GM19328 (cell line): ENCODE measurements around the gene POLR1H.

Source experiments
- ATAC-seq: cut with Tn5 transposase; IDR thresholded peaks from one replicate; pipeline ENCODE4 v1.9.1; 2021; ENCODE audit warnings: mild to moderate bottlenecking, moderate library complexity; ENCODE audit not compliant: unreplicated experiment

The POLR1H gene

GRCh38 chr6:30093951-30094661 is 33.0 kb downstream of the POLR1H start:
- ATAC-seq = no peak

- ATAC-seq = no peak
These were observed 35.8 kb downstream of the POLR1H start for GRCh38 chr6:30096829-30097228.

GRCh38 chr6:30097902-30098768 is 37.1 kb downstream of the POLR1H start:
- ATAC-seq = no peak

- ATAC-seq = no peak
These were observed 39.1 kb downstream of the POLR1H start for GRCh38 chr6:30100154-30100553.

- ATAC-seq = no peak
These were observed 39.7 kb downstream of the POLR1H start for GRCh38 chr6:30100585-30101443.

- no peak for ATAC-seq
These were observed 40.7 kb downstream of the POLR1H start for GRCh38 chr6:30101444-30102413.

GRCh38 chr6:30102414-30102969 is 41.4 kb downstream of the POLR1H start:
- no peak for ATAC-seq

- peak; percentile 73 for ATAC-seq
These were observed 42.2 kb downstream of the POLR1H start for GRCh38 chr6:30102970-30103871.

GRCh38 chr6:30103872-30104179 is 42.8 kb downstream of the POLR1H start:
- ATAC-seq = no peak

- no peak for ATAC-seq
These were observed 43.6 kb downstream of the POLR1H start for GRCh38 chr6:30104661-30105060.

GRCh38 chr6:30111266-30111856 is 50.3 kb downstream of the POLR1H start:
- ATAC-seq = no peak

- ATAC-seq = no peak
These were observed 51.4 kb downstream of the POLR1H start for GRCh38 chr6:30112402-30112994.

- no peak for ATAC-seq
These were observed 52.1 kb downstream of the POLR1H start, which contains the start of gene TRIM31 for GRCh38 chr6:30113003-30113759. TRIM31 (minus strand) TSS chr6:30113090; CDS start chr6:30112805, 285 bp downstream.

- ATAC-seq = no peak
These were observed 52.8 kb downstream of the POLR1H start for GRCh38 chr6:30113841-30114240.
